Measurements from ENCODE around the gene HSPBP1. TPM values are rescaled to one million over a fixed set of nuclear protein-coding genes. Genes with fewer than 3 reads are reported as not detected.

The HSPBP1 gene
- total RNA-seq, 1 donor from 2014 or later, result 32.2 TPM

DNA sequence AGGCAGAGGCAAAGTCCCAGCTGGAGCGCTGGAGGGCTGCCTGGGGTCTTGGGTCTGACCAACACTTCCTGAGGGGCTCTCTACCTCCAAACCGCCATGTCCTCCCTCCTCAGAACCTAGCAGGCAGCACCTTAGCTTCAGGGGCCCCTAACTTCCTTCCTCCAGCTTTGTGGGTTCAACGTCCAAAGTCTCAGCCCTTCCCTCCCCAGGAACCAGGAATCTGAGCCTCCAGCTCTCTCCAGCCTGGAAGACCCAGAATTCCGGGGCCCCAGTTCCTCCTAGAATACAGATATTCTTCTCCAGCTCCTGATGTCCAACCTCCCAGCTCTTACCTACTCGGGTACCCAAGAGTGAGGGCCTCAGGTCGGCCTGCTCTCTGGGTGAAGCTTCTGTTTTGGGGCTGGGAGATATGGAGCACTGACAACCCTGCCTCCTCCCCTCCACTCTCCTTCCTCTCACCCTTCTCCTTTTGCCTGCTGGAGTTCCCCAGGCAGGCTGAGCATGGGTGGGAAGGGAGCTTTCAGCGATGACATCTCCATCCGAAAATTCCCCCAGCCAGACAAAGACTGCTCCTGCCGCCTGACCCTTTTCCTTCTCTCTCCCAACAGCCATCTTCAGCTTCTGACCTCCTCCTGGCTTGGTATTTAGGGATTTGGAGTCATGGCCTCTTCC lies 41.7 kb upstream of the HSPBP1 start:
- Mint-ChIP-seq H3K4me3 (no peak overlapping the region), H3K27ac (no peak overlapping the region), H3K36me3 (ENCODE audit: low read depth) (no peaks in the 10 kb centered on the region), H3K4me1 (no peaks in the 10 kb centered on the region), H3K9me3 (no peaks in the 10 kb centered on the region), H3K27me3 (peaks cover 28% of the 10 kb centered on the region)
- intact Hi-C loops (cut with micrococcal nuclease), result no loop called here
- CTCF ChIA-PET, result no interaction called here
- POLR2A ChIA-PET, result no interaction called here
- ATAC-seq (ENCODE audit: low read depth) (no peak), DNase-seq (no peak)
- TF ChIP-seq, protein P1, sequence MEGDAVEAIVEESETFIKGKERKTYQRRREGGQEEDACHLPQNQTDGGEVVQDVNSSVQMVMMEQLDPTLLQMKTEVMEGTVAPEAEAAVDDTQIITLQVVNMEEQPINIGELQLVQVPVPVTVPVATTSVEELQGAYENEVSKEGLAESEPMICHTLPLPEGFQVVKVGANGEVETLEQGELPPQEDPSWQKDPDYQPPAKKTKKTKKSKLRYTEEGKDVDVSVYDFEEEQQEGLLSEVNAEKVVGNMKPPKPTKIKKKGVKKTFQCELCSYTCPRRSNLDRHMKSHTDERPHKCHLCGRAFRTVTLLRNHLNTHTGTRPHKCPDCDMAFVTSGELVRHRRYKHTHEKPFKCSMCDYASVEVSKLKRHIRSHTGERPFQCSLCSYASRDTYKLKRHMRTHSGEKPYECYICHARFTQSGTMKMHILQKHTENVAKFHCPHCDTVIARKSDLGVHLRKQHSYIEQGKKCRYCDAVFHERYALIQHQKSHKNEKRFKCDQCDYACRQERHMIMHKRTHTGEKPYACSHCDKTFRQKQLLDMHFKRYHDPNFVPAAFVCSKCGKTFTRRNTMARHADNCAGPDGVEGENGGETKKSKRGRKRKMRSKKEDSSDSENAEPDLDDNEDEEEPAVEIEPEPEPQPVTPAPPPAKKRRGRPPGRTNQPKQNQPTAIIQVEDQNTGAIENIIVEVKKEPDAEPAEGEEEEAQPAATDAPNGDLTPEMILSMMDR (IDR thresholded peaks at IDR 0.05), result no peak

GRCh38 chr19:55320844-55321419 lies 41.0 kb upstream of the HSPBP1 start:
- POLR2A ChIA-PET, result no interaction called here
- no peak overlapping the region for H3K4me3 Mint-ChIP-seq
- CTCF ChIA-PET, result no interaction called here
- no peak overlapping the region for H3K27ac Mint-ChIP-seq
- H3K9me3 Mint-ChIP-seq, result no peaks in the 10 kb centered on the region
- H3K4me1 Mint-ChIP-seq, result no peaks in the 10 kb centered on the region
- TF ChIP-seq, protein P1 (IDR thresholded peaks at IDR 0.05), result no peak
- H3K27me3 Mint-ChIP-seq, result peaks cover 26% of the 10 kb centered on the region
- ATAC-seq (ENCODE audit: low read depth) (no peak), DNase-seq (no peak)
- no peaks in the 10 kb centered on the region for H3K36me3 Mint-ChIP-seq (ENCODE audit: low read depth)
- intact Hi-C loops (cut with micrococcal nuclease), result no loop called here

DNA sequence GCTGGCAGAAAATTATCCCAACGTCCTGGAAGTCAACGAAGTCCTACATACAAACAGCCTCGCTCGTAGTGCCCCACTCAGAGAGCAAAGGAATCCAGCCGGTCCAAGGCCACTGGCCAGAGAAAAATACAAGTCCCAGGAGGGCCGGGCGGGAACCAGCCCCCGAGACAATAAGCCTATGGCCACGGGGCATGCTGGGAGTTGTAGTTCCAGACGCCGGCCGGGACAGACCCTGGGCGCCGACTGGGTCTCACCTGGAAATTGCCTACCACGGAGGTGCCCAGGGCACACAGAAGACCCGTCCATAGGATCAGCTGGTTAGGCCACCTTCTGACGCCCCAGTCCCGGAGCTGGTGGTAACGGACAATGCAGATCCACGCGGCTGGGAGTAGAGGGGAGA lies 39.9 kb upstream of the HSPBP1 start:
- DNase-seq (no peak), ATAC-seq (ENCODE audit: low read depth) (no peak)
- H3K4me3 Mint-ChIP-seq, result no peak overlapping the region
- intact Hi-C loops (cut with micrococcal nuclease), result no loop called here
- no peaks in the 10 kb centered on the region for H3K9me3 Mint-ChIP-seq
- CTCF ChIA-PET, result no interaction called here
- H3K36me3 Mint-ChIP-seq (ENCODE audit: low read depth), result no peaks in the 10 kb centered on the region
- TF ChIP-seq, protein P1 (IDR thresholded peaks at IDR 0.05), result no peak
- H3K4me1 Mint-ChIP-seq, result no peaks in the 10 kb centered on the region
- H3K27ac Mint-ChIP-seq, result no peak overlapping the region
- POLR2A ChIA-PET, result no interaction called here
- peaks cover 24% of the 10 kb centered on the region for H3K27me3 Mint-ChIP-seq

GRCh38 chr19:55316646-55317045 lies 36.7 kb upstream of the HSPBP1 start:
- ATAC-seq (ENCODE audit: low read depth), result no peak
- ChIA-PET POLR2A (no interaction called here), CTCF (no interaction called here)
- H3K9me3 Mint-ChIP-seq, result no peaks in the 10 kb centered on the region
- H3K36me3 Mint-ChIP-seq (ENCODE audit: low read depth), result no peaks in the 10 kb centered on the region
- TF ChIP-seq, protein P1 (IDR thresholded peaks at IDR 0.05), result no peak
- intact Hi-C loops (cut with micrococcal nuclease), result no loop called here
- peaks cover 12% of the 10 kb centered on the region for H3K27me3 Mint-ChIP-seq
- no peak overlapping the region for H3K27ac Mint-ChIP-seq
- no peak overlapping the region for H3K4me3 Mint-ChIP-seq
- DNase-seq, result no peak
- no peaks in the 10 kb centered on the region for H3K4me1 Mint-ChIP-seq

- no peak overlapping the region for H3K4me3 Mint-ChIP-seq
- TF ChIP-seq, protein P1 (IDR thresholded peaks at IDR 0.05), result no peak
- peaks cover 6% of the 10 kb centered on the region for H3K27me3 Mint-ChIP-seq
- CTCF ChIA-PET, result no interaction called here
- H3K27ac Mint-ChIP-seq, result no peak overlapping the region
- ATAC-seq (ENCODE audit: low read depth), result no peak
- intact Hi-C loops (cut with micrococcal nuclease), result no loop called here
- no peaks in the 10 kb centered on the region for H3K9me3 Mint-ChIP-seq
- DNase-seq, result no peak
- H3K4me1 Mint-ChIP-seq, result no peaks in the 10 kb centered on the region
- no peaks in the 10 kb centered on the region for H3K36me3 Mint-ChIP-seq (ENCODE audit: low read depth)
- POLR2A ChIA-PET, result interaction anchor here (0.7 kb wide), 1 partner anchor 37 kb away, joined by 3 read pairs; no protein-coding TSS in a partner anchor
Observed at GRCh38 chr19:55315956-55316525, 36.1 kb upstream of the HSPBP1 start.

Data from activated B cell treated with CpG ODN at 0.5 μM for 24 hours (primary cell).